Measurements from ENCODE around the gene RHOV.
A peak's percentile ranks its signal among the peaks of the same experiment; 100 is the strongest.

The RHOV gene

DNA sequence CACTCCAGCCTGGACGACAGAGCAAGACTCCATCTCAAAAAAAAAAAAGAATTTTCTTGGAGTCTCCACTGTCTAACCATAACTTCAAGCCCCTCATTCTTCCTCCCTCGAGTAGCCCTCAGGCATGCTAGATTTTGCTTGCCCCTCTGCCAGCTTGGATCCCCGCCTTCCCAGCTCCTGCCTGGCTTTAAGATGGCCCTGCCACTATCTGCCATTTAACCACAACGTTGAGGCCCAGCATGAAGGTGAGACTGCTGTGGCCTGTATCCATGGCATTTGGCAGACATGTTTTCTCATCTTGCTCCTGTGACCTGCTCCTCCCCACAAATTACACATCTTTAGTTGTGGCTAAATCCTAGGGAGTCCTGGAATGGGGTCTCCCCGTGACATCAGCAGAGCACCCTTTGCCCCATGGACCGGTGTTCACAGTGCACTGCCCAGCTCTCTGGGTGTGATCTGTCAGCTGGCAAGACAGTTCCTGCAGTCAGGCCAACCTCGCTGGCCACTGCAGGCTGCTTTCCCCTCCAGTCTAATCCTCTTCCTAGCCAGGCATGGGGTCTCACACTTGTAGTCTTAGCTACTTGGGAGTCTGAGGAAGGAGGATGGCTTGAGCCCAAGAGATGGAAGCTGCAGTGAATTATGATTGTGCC lies 30.6 kb upstream of the RHOV start:
- DNase-seq (ENCODE audit: low read depth in 2 of 3, low spot score in 1 of 3), result no peak

GRCh38 chr15:40902605-40903561 lies 28.8 kb upstream of the RHOV start:
- no peak for DNase-seq (ENCODE audit: low read depth in 2 of 3, low spot score in 1 of 3)

- no peak for DNase-seq (ENCODE audit: low read depth in 2 of 3, low spot score in 1 of 3)
Observed at GRCh38 chr15:40901053-40901443, 27.0 kb upstream of the RHOV start.

DNA sequence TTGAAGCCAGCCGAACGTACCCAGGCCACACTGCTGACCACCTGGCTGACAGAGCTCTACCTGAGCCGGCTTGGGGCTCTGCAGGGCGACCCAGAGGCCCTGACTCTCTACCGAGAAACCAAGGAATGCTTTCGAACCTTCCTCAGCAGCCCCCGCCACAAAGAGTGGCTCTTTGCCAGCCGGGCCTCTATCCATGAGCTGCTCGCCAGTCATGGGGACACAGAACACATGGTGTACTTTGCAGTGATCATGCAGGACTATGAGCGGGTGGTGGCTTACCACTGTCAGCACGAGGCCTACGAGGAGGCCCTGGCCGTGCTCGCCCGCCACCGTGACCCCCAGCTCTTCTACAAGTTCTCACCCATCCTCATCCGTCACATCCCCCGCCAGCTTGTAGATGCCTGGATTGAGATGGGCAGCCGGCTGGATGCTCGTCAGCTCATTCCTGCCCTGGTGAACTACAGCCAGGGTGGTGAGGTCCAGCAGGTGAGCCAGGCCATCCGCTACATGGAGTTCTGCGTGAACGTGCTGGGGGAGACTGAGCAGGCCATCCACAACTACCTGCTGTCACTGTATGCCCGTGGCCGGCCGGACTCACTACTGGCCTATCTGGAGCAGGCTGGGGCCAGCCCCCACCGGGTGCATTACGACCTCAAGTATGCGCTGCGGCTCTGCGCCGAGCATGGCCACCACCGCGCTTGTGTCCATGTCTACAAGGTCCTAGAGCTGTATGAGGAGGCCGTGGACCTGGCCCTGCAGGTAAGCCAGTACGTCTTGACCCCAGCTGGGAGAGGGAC lies 26.4 kb upstream of the RHOV start:
- no peak for DNase-seq (ENCODE audit: low read depth in 2 of 3, low spot score in 1 of 3)

DNA sequence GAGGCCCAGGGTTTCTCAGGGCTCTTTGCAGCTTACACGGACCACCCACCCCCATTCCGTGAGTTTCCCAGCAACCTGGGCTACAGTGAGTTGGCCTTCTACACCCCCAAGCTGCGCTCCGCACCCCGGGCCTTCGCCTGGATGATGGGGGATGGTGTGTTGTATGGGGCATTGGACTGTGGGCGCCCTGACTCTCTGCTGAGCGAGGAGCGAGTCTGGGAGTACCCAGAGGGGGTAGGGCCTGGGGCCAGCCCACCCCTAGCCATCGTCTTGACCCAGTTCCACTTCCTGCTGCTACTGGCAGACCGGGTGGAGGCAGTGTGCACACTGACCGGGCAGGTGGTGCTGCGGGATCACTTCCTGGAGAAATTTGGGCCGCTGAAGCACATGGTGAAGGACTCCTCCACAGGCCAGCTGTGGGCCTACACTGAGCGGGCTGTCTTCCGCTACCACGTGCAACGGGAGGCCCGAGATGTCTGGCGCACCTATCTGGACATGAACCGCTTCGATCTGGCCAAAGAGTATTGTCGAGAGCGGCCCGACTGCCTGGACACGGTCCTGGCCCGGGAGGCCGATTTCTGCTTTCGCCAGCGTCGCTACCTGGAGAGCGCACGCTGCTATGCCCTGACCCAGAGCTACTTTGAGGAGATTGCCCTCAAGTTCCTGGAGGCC lies 25.6 kb upstream of the RHOV start:
- DNase-seq (ENCODE audit: low read depth in 2 of 3, low spot score in 1 of 3), result no peak

DNA sequence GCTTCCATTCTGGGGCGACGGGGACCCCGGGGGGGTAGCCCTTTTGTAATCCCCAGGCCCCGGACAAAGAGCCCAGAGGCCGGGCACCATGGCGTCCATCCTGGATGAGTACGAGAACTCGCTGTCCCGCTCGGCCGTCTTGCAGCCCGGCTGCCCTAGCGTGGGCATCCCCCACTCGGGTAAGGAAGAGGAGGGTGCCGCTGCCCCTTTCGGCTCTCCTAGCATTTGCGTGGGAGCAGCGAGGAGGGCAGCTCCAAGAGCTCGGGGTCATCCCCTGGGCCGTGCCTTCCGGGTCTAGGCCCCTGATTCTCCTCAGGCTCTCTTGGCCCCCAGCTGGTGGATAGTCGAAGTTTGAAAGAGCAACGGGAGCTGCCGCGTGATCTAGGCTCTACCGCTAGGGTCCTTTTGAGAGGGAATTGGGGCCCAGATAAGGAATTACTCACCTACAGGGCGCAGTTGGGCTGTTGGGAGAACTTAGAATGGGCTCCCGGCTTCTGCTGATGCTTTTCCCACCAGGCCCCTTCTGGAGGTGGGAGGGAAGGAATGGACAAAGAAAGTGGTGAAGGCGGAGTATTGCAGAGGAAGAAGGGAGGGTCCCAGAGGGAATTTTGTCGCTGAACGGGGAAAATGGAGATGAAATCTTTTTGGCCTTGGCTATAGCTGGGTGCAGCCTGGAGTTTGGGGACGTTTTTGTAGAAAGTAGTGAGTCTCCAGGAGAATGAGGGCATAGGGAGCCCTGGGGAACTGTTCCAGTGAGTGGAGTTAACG lies 20.8 kb upstream of the RHOV start:
- peak; percentile 47 to 55 (median 48) for DNase-seq (ENCODE audit: low read depth in 2 of 3, low spot score in 1 of 3)

GRCh38 chr15:40893733-40894680 lies 20.0 kb upstream of the RHOV start, which contains the start of gene VPS18:
Gene VPS18, plus strand, starts transcription at chr15:40894450. Its CDS starts 319 bp downstream, at chr15:40894769.
- peak; percentile 98 to 100 (median 98) for DNase-seq (ENCODE audit: low read depth in 2 of 3, low spot score in 1 of 3)

DNA sequence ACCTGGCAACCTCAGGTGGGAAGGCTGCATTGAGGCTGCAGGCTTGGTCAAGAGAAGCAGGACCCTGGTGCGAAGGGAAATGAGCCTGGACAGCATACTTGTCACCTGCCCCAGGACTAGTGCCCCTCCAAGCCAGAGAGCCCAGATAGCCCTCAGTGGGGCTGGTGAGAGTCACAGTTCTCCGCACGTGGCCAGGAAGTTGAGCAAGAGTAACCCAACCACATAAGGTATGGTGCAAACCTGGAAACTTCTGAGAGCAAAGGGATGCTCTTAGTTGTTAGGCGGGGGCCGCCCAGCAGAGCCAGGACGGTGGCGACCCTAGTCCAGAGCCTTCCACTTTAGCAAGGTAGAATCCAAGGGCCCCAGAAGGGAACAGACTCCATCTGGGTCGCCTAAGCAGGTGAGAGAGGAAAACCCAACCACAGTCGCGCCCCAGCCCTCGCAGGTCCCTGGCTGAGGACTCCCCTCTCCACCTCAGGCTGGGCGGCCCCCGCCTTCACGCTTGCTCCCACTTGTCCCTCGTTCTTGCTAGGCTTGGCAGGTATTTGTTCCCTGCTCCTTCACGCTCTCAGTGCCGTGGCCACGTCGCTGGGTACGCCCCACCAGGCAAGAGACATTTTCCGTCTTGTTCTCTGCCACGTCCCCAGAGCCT lies 19.1 kb upstream of the RHOV start:
- DNase-seq (ENCODE audit: low read depth in 2 of 3, low spot score in 1 of 3), result no peak

- DNase-seq (ENCODE audit: low read depth in 2 of 3, low spot score in 1 of 3), result no peak
Observed at GRCh38 chr15:40892447-40893012, 18.5 kb upstream of the RHOV start.

DNA sequence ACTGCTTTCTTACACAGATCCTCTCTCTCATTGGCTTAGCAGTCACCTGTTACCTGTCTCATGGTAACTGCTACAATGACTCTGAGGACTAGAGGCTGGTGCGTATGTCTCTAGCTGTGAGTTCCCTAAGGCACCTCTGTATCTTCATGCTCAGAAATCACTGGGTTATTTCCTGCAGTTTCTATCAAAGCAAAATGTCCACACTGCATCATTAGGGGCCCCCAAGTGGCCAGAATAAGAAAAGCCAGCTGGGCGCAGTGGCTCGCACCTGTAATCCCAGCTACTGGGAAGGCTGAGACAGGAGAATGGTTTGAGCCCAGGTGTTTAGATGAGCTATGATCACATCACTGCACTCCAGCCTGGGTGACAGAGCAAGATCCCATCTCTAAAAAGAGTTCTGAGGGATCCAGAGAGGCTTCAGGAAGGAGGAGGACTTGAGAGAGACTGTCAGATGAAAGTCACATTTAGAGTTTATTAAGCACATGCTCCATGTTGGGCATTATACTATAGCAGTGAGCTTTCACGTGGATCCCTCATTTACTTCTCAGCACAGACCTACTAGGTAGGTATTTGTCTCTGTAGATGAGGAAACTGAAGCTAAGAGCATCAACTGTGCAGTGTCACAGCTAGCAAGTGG lies 17.9 kb upstream of the RHOV start:
- peak in 1 of 3 donors; percentile 28 for DNase-seq (ENCODE audit: low read depth in 2 of 3, low spot score in 1 of 3)

DNA sequence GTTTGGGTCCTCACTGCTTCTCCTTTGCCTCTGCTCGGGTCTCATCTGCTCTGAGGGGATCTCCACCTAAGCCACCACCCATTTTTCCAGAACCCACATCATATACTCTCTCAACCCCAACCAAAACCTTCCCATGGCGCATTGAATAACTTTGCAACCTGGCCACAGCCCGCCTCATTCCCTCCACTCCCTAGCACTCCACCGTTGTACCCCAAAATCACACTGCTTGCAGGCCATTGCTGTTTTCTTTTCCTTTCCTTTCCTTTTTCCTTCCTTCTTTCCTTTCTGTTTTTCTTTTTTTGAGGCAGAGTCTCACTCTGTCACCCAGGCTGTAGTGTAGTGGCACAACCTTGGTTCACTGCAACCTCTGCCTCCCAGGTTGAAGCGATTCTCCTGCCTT lies 17.1 kb upstream of the RHOV start:
- DNase-seq (ENCODE audit: low read depth in 2 of 3, low spot score in 1 of 3), result no peak

GRCh38 chr15:40889112-40889511 lies 15.1 kb upstream of the RHOV start:
- no peak for DNase-seq (ENCODE audit: low read depth in 2 of 3, low spot score in 1 of 3)

GRCh38 chr15:40886586-40886985 lies 12.6 kb upstream of the RHOV start:
- no peak for DNase-seq (ENCODE audit: low read depth in 2 of 3, low spot score in 1 of 3)

- no peak for DNase-seq (ENCODE audit: low read depth in 2 of 3, low spot score in 1 of 3)
Observed at GRCh38 chr15:40881351-40881750, 7.3 kb upstream of the RHOV start.

DNA sequence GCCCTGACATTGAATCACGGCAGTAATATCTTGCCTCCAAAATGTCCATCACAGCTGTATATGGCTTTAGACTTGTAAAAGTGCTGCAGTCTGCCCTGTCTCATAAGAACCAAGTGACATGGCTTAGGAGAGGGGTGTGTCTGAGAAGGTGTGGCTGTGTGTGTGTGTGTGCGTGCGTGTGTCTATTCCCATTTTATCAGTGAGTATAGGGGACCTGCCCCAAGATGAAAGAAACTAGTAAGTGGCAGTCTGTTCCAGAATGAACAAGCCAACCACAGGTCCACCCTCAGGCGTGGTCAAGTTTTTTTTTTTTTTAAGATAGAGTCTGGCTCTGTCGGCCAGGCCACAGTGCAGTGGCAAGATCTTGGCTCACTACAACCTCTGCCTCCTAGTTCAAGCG lies 5.6 kb upstream of the RHOV start:
- DNase-seq (ENCODE audit: low read depth in 2 of 3, low spot score in 1 of 3), result no peak

- no peak for DNase-seq (ENCODE audit: low read depth in 2 of 3, low spot score in 1 of 3)
Observed at GRCh38 chr15:40878785-40879184, 4.8 kb upstream of the RHOV start.

GRCh38 chr15:40877694-40878093 lies 3.7 kb upstream of the RHOV start:
- no peak for DNase-seq (ENCODE audit: low read depth in 2 of 3, low spot score in 1 of 3)
